ENCODE data around the gene GRK6. TPM values are rescaled to one million over a fixed set of nuclear protein-coding genes. Genes with fewer than 3 reads are reported as not detected.

The GRK6 gene
- total RNA-seq (2021) = 73.7 and 75.2 TPM in 2 replicates
- long read RNA-seq, transcript GRK6-201 (16 exons, 2,939 nt) = major isoform, 20 of 51 reads
- long read RNA-seq, transcript GRK6-211 (16 exons, 2,571 nt) = minor isoform, 6 of 51 reads
- long read RNA-seq, partial matches to known transcripts = 10 of 51 reads
- long read RNA-seq, other reads (novel, unspliced or antisense) = 10 of 51 reads

GRCh38 chr5:177426566-177427210, at the start of gene GRK6:
TSS of gene GRK6 (plus strand) at chr5:177426676. CDS start at chr5:177426846, 170 bp downstream.
- no peak for DNase-seq
- H3K9me3 ChIP-seq (ENCODE audit: control insufficient read depth, low read depth, low read length) = no peaks in the 10 kb centered on the region
- peak within 1 kb of the TSS; percentile 86 for H2BK20ac ChIP-seq (ENCODE audit: low read depth, low read length, poor library complexity, severe bottlenecking)

More at GRCh38 chr5:177426566-177427210, at the start of gene GRK6:
- peaks cover 4% of the 10 kb centered on the region for H3K23me2 ChIP-seq (ENCODE audit: insufficient read length, low read depth, low read length, poor library complexity, severe bottlenecking)
- H4K8ac ChIP-seq (replicated peaks; ENCODE audit: insufficient read length, low read depth, low read length) = no peak within 1 kb of the TSS
- H3K14ac ChIP-seq (ENCODE audit: insufficient read depth, low read length) = peak within 1 kb of the TSS; percentile 98
- peak within 1 kb of the TSS; percentile 11 for H2BK12ac ChIP-seq (ENCODE audit: insufficient read length, low read depth, low read length)
- no peak within 1 kb of the TSS for H3T11ph ChIP-seq (ENCODE audit: low read length)
- H2AK5ac ChIP-seq (ENCODE audit: insufficient read length, low read length) = peak within 1 kb of the TSS; percentile 33
- H2BK15ac ChIP-seq (ENCODE audit: low read depth, low read length) = no peak within 1 kb of the TSS
- peak within 1 kb of the TSS; percentile 66 for H3K27ac ChIP-seq (ENCODE audit: insufficient read length, low read depth, low read length)
- peak within 1 kb of the TSS; percentile 64 for H2BK120ac ChIP-seq (ENCODE audit: low read depth, low read length, poor library complexity, severe bottlenecking)
- no peaks in the 10 kb centered on the region; the same call in 1 of the 2 replicates for H3K79me2 ChIP-seq (ENCODE audit: insufficient read depth, low read length)
- H3K4me2 ChIP-seq (ENCODE audit: insufficient read depth, insufficient read length, low read length) = peak within 1 kb of the TSS; percentile 78
- H3K4me1 ChIP-seq (ENCODE audit: insufficient read depth, low read length) = no peaks in the 10 kb centered on the region; the same call in 1 of the 2 replicates
- H3K4ac ChIP-seq (ENCODE audit: low read depth, low read length) = no peak within 1 kb of the TSS; the same call in 1 of the 2 replicates
- H3K79me1 ChIP-seq (ENCODE audit: insufficient read depth, low read depth, low read length, poor library complexity, severe bottlenecking) = no peaks in the 10 kb centered on the region
- Mint-ChIP-seq H3K4me3 (peak within 1 kb of the TSS; percentile 81 to 89), H3K36me3 (ENCODE audit: insufficient read depth in 1 of 3, low read depth in 3 of 3) (peaks cover 2 to 16% (median 16%) of the 10 kb centered on the region in 3 experiments; a peak in 6 of 7 replicates), H3K27ac (peak within 1 kb of the TSS; percentile 96 to 99 (median 98)), H3K4me1 (peaks cover 18 to 29% of the 10 kb centered on the region in 2 experiments), H3K9me3 (no peaks in the 10 kb centered on the region), H3K27me3 (ENCODE audit: low read depth) (peaks cover 5% of the 10 kb centered on the region; the same call in 1 of the 2 replicates)
- peak within 1 kb of the TSS; percentile 27 for H4K5ac ChIP-seq (ENCODE audit: insufficient read length, low read depth, low read length)
- H3K9ac ChIP-seq (ENCODE audit: extremely low read depth, insufficient read length, low read length) = peak within 1 kb of the TSS; percentile 71
- TF ChIP-seq, protein P1, sequence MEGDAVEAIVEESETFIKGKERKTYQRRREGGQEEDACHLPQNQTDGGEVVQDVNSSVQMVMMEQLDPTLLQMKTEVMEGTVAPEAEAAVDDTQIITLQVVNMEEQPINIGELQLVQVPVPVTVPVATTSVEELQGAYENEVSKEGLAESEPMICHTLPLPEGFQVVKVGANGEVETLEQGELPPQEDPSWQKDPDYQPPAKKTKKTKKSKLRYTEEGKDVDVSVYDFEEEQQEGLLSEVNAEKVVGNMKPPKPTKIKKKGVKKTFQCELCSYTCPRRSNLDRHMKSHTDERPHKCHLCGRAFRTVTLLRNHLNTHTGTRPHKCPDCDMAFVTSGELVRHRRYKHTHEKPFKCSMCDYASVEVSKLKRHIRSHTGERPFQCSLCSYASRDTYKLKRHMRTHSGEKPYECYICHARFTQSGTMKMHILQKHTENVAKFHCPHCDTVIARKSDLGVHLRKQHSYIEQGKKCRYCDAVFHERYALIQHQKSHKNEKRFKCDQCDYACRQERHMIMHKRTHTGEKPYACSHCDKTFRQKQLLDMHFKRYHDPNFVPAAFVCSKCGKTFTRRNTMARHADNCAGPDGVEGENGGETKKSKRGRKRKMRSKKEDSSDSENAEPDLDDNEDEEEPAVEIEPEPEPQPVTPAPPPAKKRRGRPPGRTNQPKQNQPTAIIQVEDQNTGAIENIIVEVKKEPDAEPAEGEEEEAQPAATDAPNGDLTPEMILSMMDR (conservative IDR thresholded peaks at IDR 0.05) = no peak
- no peaks in the 10 kb centered on the region for H3K27me3 ChIP-seq (ENCODE audit: insufficient read depth, low read length)
- H3K18ac ChIP-seq (ENCODE audit: insufficient read length, low read depth, low read length) = peak within 1 kb of the TSS; percentile 98
- no peak within 1 kb of the TSS for H2BK5ac ChIP-seq (ENCODE audit: insufficient read length, low read length)
- no peak within 1 kb of the TSS for H2AFZ ChIP-seq (ENCODE audit: low read length)
- WGBS (ENCODE audit: extremely low coverage, insufficient read length, low lambda C conversion rate) = no CpG with 5 or more reads among the region's 82 CpGs
- no peaks in the 10 kb centered on the region for H4K20me1 ChIP-seq (ENCODE audit: control insufficient read depth, insufficient read depth, insufficient read length)
- H4K91ac ChIP-seq (ENCODE audit: insufficient read length, low read depth, low read length) = no peak within 1 kb of the TSS
- H3K56ac ChIP-seq (ENCODE audit: insufficient read length, low read depth, low read length) = no peak within 1 kb of the TSS
- H3K23ac ChIP-seq (ENCODE audit: insufficient read length, low read depth, low read length) = no peak within 1 kb of the TSS
